ENCODE data around the gene RPP25L.

RPP25L gene

DNA sequence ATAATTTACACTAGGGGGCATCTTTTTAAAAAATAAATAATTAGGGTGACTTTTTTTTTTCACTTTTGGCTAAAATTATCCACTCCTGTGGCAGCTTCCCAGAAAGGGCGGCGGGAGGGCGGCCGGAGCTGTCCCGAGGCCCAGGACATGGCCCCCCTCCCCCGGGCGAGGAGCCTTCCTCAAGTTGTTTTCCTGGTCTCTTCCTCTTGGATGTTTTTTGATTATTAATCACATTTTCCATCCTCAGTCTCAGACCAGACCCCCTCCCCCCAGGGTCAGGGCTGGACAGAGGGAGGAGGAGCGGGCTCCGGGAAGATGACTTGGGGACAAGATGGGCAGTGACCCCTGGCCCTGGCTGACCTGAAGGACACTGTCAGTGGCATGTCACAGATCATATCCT is 17.7 kb downstream of the RPP25L start:
- no peak for TF ChIP-seq TEAD4 (IDR thresholded peaks at IDR 0.05)
- TF ChIP-seq EP300 (IDR thresholded peaks at IDR 0.05; ENCODE audit: borderline replicate concordance) = no peak
- TF ChIP-seq NFIC (IDR thresholded peaks at IDR 0.05) = no peak
- no peak for TF ChIP-seq TAF1 (IDR thresholded peaks at IDR 0.05; ENCODE audit: low read depth)
- TF ChIP-seq, protein P1, sequence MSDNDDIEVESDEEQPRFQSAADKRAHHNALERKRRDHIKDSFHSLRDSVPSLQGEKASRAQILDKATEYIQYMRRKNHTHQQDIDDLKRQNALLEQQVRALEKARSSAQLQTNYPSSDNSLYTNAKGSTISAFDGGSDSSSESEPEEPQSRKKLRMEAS (IDR thresholded peaks at IDR 0.05) = no peak
- TF ChIP-seq ZBTB7A (IDR thresholded peaks at IDR 0.05; ENCODE audit: low read depth) = no peak
- no peak for TF ChIP-seq CEBPB (IDR thresholded peaks at IDR 0.05)
- TF ChIP-seq RAD21 (IDR thresholded peaks at IDR 0.05; ENCODE audit: low read depth) = no peak
- no peak for TF ChIP-seq YY1 (IDR thresholded peaks at IDR 0.05; ENCODE audit: low read depth)

DNA sequence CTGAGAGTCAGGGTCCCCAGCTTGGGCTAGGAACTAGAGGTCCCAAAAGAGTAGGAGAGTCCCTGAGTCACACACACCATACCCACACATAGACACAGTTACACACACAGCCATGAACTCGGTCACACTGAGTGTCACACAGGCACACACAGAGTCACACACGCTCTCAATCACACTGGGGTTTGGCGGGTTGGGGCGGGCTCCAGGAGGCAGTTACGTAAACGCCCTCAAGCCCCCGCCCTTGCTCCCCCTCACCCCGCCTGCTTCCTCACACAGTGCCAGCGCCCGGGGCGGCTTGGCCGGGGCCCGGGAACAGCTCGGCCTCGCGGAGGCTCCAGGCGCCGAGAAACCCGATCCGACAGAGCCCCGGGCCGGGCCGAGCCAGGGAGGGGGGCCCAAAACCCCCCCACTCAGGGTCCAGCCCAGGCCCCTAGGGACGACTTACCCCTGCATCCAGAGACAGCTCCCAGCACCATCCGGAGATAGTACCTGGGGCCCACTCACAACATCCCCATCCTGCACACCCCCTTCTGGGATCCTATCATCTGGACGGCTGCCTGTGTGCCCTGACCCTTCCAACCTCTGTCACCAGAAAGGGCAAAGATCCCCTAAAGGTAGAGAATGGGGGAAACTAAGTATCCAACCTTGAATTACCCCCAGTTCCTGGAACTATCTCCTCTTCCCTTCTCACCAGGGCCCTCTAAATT is 18.8 kb downstream of the RPP25L start:
- no peak for TF ChIP-seq CEBPB (IDR thresholded peaks at IDR 0.05)
- TF ChIP-seq, protein P1 (IDR thresholded peaks at IDR 0.05) = no peak
- TF ChIP-seq, protein P2, sequence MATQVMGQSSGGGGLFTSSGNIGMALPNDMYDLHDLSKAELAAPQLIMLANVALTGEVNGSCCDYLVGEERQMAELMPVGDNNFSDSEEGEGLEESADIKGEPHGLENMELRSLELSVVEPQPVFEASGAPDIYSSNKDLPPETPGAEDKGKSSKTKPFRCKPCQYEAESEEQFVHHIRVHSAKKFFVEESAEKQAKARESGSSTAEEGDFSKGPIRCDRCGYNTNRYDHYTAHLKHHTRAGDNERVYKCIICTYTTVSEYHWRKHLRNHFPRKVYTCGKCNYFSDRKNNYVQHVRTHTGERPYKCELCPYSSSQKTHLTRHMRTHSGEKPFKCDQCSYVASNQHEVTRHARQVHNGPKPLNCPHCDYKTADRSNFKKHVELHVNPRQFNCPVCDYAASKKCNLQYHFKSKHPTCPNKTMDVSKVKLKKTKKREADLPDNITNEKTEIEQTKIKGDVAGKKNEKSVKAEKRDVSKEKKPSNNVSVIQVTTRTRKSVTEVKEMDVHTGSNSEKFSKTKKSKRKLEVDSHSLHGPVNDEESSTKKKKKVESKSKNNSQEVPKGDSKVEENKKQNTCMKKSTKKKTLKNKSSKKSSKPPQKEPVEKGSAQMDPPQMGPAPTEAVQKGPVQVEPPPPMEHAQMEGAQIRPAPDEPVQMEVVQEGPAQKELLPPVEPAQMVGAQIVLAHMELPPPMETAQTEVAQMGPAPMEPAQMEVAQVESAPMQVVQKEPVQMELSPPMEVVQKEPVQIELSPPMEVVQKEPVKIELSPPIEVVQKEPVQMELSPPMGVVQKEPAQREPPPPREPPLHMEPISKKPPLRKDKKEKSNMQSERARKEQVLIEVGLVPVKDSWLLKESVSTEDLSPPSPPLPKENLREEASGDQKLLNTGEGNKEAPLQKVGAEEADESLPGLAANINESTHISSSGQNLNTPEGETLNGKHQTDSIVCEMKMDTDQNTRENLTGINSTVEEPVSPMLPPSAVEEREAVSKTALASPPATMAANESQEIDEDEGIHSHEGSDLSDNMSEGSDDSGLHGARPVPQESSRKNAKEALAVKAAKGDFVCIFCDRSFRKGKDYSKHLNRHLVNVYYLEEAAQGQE (IDR thresholded peaks at IDR 0.05; ENCODE audit: low read depth) = no peak
- no peak for TF ChIP-seq RAD21 (IDR thresholded peaks at IDR 0.05; ENCODE audit: low read depth)
- TF ChIP-seq TEAD4 (IDR thresholded peaks at IDR 0.05) = no peak
- TF ChIP-seq NFIC (IDR thresholded peaks at IDR 0.05) = no peak
- no peak for TF ChIP-seq TCF12 (IDR thresholded peaks at IDR 0.05; ENCODE audit: low read depth)
- TF ChIP-seq CREB1 (IDR thresholded peaks at IDR 0.05; ENCODE audit: low read depth) = no peak
- TF ChIP-seq USF1 (IDR thresholded peaks at IDR 0.05) = no peak

DNA sequence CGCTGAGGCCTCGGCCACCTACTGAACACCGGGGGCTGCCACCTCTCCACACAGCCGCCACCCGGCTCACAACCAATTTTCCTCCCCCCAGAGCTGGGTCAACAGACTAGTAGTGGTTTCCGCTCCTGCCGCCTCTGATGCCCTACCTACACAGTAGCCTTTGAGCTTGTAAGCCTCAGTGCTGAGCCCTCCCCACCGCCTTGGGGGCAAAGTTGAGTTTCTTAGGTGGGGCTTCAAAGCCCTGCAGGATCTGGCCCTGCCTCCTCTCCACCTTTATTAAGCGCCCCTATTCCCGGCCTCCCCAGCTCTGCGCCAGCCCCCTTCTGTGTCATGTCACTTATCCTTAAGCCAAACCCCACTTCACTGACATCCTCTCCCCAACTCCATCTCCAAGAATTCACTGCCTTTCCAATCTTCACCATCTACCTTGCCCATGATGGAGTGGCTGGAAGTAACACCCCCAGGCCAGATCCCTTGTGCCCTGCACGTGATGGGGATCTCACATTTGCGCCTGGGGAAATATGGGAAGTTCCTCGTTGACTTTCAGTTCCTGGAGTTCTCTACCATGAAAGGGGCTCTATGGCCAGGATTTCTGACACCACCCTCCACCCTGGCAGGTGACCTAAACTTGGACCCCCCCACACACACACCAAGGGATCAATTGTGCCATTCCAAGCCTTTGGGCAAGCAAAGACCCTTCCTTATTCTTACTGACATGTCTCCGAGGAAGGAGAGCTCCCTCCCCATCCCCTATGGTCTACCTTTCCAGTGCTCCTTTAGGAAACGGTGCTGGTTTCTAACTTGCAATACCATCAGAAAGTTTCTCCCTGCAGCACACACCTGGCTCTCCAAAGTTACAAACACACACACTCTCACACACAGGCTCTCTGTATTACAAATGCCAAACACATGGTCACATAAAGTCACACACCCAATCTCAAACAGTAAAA is 19.7 kb downstream of the RPP25L start:
- TF ChIP-seq, protein P1 (IDR thresholded peaks at IDR 0.05) = peak; percentile 34; the same call in 1 of the 2 replicates
- TF ChIP-seq EP300 (IDR thresholded peaks at IDR 0.05; ENCODE audit: borderline replicate concordance) (no peak), ZBTB7A (IDR thresholded peaks at IDR 0.05; ENCODE audit: low read depth) (no peak)

GRCh38 chr9:34591248-34591916 is 20.5 kb downstream of the RPP25L start:
- TF ChIP-seq TEAD4 (IDR thresholded peaks at IDR 0.05) = no peak
- no peak for TF ChIP-seq CEBPB (IDR thresholded peaks at IDR 0.05)
- TF ChIP-seq YY1 (IDR thresholded peaks at IDR 0.05; ENCODE audit: low read depth) = 0 out of 2 replicates have a peak, but pooled peaks have one; percentile 6
- no peak for TF ChIP-seq NFIC (IDR thresholded peaks at IDR 0.05)
- TF ChIP-seq, protein P1 (IDR thresholded peaks at IDR 0.05) = peak; percentile 19; the same call in 1 of the 2 replicates
- TF ChIP-seq USF1 (IDR thresholded peaks at IDR 0.05) = no peak
- no peak for TF ChIP-seq TAF1 (IDR thresholded peaks at IDR 0.05; ENCODE audit: low read depth)
- TF ChIP-seq, protein P2 (IDR thresholded peaks at IDR 0.05; ENCODE audit: low read depth) = no peak
- TF ChIP-seq EGR1 (IDR thresholded peaks at IDR 0.05) = no peak
- no peak for TF ChIP-seq EP300 (IDR thresholded peaks at IDR 0.05; ENCODE audit: borderline replicate concordance)
- 0 out of 2 replicates have a peak, but pooled peaks have one; percentile 50 for TF ChIP-seq ZBTB7A (IDR thresholded peaks at IDR 0.05; ENCODE audit: low read depth)
- peak; percentile 91 for TF ChIP-seq RAD21 (IDR thresholded peaks at IDR 0.05; ENCODE audit: low read depth)

All from Ishikawa (cell line).